NCI-H2171 (cell line): Measurements from ENCODE around the gene SPATA31A1.
"Not testable (repeated sequence)": the region's sequence is repeated elsewhere in the genome, so short reads cannot be mapped to it uniquely, and the experiment has no call there.

ENCODE experiments used
- DNase-seq: peaks from one replicate; lab custom pipeline; 2025; lab: John Stamatoyannopoulos, UW

The SPATA31A1 gene

DNA sequence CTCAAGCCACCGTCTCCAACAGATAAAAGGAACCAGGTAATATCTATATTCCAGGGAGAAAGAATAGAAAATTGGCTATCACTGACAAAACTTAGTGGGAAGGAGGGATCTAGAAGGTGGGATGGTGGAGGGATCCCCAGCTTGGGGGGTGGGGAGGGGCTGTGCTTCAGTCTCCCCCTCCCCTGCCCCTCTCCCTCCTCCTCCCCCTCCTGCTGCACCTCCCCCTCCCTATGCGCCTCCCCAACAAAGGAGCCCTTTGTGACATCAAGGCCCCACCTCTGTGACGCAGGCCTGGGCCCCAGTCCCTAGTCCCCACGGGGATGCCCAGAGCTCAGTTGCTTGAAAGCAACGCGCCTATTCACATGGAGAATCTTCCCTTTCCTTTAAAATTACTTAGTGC is at the start of gene SPATA31A1:
Gene SPATA31A1 (plus strand): TSS at position 301 of the 400 bp plus-strand sequence. CDS start 62 bp downstream, at position 363.
- not testable (repeated sequence) for DNase-seq

DNA sequence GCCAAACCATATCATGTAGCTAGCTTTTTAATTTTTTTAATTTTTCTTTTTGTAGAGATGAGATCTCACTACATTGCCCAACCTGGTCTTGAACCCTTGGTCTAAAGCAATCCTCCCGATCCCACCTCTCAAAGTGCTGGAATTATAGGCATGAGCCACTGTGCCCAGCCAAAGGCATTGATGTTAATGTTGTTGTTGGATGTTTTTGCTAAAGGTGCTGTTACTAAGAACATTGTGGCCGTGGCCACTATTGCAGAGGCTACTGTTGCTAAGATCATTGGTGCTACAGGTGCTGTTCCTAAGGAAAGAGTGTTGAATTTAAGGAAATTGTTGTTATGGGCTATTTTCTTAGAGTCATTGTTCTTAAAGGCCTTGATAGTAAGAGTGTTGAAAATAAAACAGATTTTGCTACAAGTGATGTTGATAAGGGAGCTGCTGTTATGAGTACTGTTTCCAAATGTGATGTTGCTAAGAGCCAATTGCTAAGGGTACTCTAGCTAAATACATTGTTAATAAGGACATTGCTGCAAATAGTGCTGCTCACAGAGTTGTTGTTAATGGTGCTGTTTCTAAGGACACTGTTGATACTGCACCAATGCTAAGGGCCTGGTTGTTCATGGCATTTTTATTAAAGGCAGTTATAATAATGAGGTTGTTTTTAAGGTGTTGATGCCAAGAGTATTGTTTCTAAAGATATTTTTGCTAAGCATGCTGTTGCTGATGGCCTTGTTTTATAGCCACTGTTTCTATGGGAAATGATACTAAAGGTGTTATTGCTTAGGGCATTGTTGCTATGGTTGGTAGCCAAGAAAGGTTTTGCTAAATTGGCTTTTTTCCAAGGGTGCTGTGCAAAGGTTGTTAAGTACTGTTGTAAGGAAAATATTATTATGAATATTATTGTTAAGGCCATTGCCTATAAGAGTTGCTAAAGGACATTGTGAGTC is 52.1 kb downstream of the SPATA31A1 start:
- DNase-seq, result not testable (repeated sequence)

DNA sequence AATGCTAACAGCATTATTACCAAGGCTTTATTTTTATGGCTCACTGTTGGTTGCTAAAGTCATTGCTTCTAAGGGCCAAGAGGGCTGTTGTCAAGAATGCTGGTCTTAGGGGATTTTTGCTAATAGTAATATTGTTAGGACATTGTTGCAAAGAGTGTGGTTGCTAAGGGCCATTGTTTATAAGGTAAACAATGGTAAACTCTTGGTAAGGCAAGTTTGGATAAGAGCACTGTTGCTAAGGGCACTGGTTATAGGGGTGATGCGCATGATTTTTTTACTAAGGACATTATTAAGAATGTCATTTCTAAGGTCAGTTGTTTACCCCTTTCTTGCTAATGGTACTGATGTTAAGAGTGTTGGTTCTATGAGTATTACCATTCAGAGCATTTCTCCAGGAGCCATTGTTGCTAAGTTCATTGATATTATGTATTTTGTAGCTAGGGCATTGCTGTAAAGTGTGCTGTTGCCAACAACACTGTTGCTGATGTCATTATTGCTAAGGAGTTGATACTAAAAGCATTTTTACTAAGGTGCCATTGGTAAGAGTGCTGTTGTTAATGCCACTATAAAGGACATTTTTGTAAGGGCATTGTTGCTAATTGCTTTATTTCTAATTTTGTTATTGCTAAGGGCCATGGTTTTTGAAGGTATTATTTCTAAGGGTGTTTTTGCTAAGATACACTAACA is 55.9 kb downstream of the SPATA31A1 start:
- DNase-seq, result not testable (repeated sequence)
